GM21515 (cell line): ENCODE results near the gene HCN4.
"Not testable (repeated sequence)": the region's sequence is repeated elsewhere in the genome, so short reads cannot be mapped to it uniquely, and the experiment has no call there.

Experiments
- ATAC-seq: cut with Tn5 transposase; IDR thresholded peaks from one replicate; pipeline ENCODE4 v1.9.1; 2021; ENCODE audit not compliant: unreplicated experiment

HCN4 gene

GRCh38 chr15:73300286-73300685, 68.5 kb downstream of the HCN4 start:
- ATAC-seq = not testable (repeated sequence)

GRCh38 chr15:73298522-73299245, 70.1 kb downstream of the HCN4 start:
- ATAC-seq = no peak

GRCh38 chr15:73296609-73297353, 72.0 kb downstream of the HCN4 start:
- ATAC-seq = no peak

- ATAC-seq = no peak
Measured at GRCh38 chr15:73295630-73296286, 73.0 kb downstream of the HCN4 start.

GRCh38 chr15:73293773-73294172, 75.0 kb downstream of the HCN4 start:
- ATAC-seq = no peak

- no peak for ATAC-seq
Measured at GRCh38 chr15:73291441-73291840, 77.3 kb downstream of the HCN4 start.

GRCh38 chr15:73287019-73287418, 81.7 kb downstream of the HCN4 start:
- ATAC-seq = no peak

GRCh38 chr15:73286311-73286710, 82.4 kb downstream of the HCN4 start:
- no peak for ATAC-seq

- ATAC-seq = no peak
Measured at GRCh38 chr15:73284090-73284716, 84.6 kb downstream of the HCN4 start.

GRCh38 chr15:73283366-73283962, 85.3 kb downstream of the HCN4 start:
- ATAC-seq = no peak

GRCh38 chr15:73282567-73283365, 86.0 kb downstream of the HCN4 start:
- ATAC-seq = no peak

GRCh38 chr15:73275862-73276261, 92.9 kb downstream of the HCN4 start:
- no peak for ATAC-seq

GRCh38 chr15:73273181-73274002, 95.4 kb downstream of the HCN4 start:
- no peak for ATAC-seq

GRCh38 chr15:73270366-73271097, 98.2 kb downstream of the HCN4 start:
- ATAC-seq = no peak
